ENCODE results near the gene KAT2A. TPM values are rescaled to one million over a fixed set of nuclear protein-coding genes. Genes with fewer than 3 reads are reported as not detected.
A peak's percentile ranks its signal among the peaks of the same experiment; 100 is the strongest.
"Not testable (repeated sequence)": the region's sequence is repeated elsewhere in the genome, so short reads cannot be mapped to it uniquely, and the experiment has no call there.

KAT2A gene
- total RNA-seq, 6 experiments from 2014 or later: 21.5 to 36.2 (median 25.3) TPM

- DNase-seq: no peak
- H3K4me3 Mint-ChIP-seq: peak overlapping the region; percentile 93
Measured at GRCh38 chr17:42153919-42154742, 33.0 kb upstream of the KAT2A start.

DNA sequence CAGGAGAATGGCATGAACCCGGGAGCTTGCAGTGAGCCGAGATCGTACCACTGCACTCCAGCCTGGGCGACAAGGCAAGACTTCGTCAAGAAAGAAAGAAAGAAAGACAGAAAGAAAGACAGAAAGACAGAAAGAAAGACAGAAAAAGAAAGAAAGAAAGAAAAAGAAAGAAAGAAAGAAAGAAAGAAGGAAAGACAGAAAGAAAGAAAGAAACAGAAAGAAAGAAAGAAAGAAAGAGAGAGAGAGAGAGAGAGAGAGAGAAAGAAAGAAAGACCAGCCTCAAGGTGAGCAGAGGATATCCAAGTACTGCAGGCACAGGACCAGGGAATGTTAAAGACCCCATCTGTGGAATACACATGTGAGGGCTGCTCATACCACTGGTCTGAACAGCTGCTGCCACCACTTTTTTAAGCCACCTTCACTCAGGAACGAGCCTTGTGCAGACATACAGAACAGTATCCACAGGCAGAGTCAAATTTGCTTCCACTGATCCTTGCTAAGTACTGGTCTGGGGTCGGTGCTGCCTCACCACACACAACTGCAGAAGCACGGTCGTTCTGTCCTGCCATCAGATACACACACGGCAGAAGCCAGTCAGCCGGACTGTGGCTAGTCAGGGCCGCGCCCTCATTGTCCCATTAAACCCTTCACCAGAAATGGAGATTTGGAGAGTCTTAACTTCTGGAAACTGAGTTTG, 25.9 kb upstream of the KAT2A start:
- Mint-ChIP-seq H3K27ac (no peak overlapping the region), H3K4me1 (ENCODE audit: low read depth) (peaks cover 23% of the 10 kb centered on the region), H3K36me3 (ENCODE audit: low read depth) (peaks cover 13% of the 10 kb centered on the region; the same call in 1 of the 2 replicates), H3K27me3 (ENCODE audit: insufficient read depth) (peaks cover 4% of the 10 kb centered on the region), H3K9me3 (no peaks in the 10 kb centered on the region), H3K4me3 (no peak overlapping the region)
- DNase-seq: no peak
- TF ChIP-seq, protein P1, sequence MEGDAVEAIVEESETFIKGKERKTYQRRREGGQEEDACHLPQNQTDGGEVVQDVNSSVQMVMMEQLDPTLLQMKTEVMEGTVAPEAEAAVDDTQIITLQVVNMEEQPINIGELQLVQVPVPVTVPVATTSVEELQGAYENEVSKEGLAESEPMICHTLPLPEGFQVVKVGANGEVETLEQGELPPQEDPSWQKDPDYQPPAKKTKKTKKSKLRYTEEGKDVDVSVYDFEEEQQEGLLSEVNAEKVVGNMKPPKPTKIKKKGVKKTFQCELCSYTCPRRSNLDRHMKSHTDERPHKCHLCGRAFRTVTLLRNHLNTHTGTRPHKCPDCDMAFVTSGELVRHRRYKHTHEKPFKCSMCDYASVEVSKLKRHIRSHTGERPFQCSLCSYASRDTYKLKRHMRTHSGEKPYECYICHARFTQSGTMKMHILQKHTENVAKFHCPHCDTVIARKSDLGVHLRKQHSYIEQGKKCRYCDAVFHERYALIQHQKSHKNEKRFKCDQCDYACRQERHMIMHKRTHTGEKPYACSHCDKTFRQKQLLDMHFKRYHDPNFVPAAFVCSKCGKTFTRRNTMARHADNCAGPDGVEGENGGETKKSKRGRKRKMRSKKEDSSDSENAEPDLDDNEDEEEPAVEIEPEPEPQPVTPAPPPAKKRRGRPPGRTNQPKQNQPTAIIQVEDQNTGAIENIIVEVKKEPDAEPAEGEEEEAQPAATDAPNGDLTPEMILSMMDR (IDR thresholded peaks at IDR 0.05): no peak

More at GRCh38 chr17:42153919-42154742, 33.0 kb upstream of the KAT2A start:
- TF ChIP-seq, protein P1 (IDR thresholded peaks at IDR 0.05): no peak
- peaks cover 28% of the 10 kb centered on the region for H3K4me1 Mint-ChIP-seq (ENCODE audit: low read depth)
- peak overlapping the region; percentile 88 for H3K27ac Mint-ChIP-seq
- no peaks in the 10 kb centered on the region for H3K9me3 Mint-ChIP-seq
- no peaks in the 10 kb centered on the region for H3K27me3 Mint-ChIP-seq (ENCODE audit: insufficient read depth)
- 0 out of 2 replicates have a peak, but pooled peaks cover 10% of the 10 kb centered on the region for H3K36me3 Mint-ChIP-seq (ENCODE audit: low read depth)

DNA sequence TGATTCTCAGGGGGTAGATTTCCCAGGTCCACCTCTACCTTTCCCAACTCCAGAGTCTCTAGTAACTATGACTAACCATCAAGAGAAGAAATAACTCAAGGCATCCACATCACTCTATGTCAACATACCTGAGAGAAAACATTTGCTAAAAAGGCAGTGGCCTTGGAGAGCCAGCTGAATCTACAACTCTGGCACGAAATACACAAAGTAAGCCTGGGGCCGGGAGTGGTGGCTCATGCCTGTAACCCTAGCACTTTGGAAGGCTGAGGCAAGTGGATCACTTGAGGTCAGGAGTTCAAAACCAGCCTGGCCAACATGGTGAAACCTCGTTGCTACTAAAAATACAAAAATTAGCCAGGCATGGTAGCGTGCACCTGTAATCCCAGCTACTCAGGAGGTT, 22.0 kb upstream of the KAT2A start:
- not testable (repeated sequence) for H3K27me3 Mint-ChIP-seq (ENCODE audit: insufficient read depth); DNase-seq; H3K36me3 Mint-ChIP-seq (ENCODE audit: low read depth); H3K9me3 Mint-ChIP-seq
- peaks cover 31% of the 10 kb centered on the region for H3K4me1 Mint-ChIP-seq (ENCODE audit: low read depth)
- peak overlapping the region; percentile 68; the same call in 1 of the 2 replicates for H3K4me3 Mint-ChIP-seq
- H3K27ac Mint-ChIP-seq: peak overlapping the region; percentile 90

GRCh38 chr17:42142371-42142896, 21.3 kb upstream of the KAT2A start:
- peak overlapping the region; percentile 68 for H3K4me3 Mint-ChIP-seq
- no peaks in the 10 kb centered on the region for H3K9me3 Mint-ChIP-seq
- peak overlapping the region; percentile 90 for H3K27ac Mint-ChIP-seq
- H3K4me1 Mint-ChIP-seq (ENCODE audit: low read depth): peaks cover 31% of the 10 kb centered on the region
- TF ChIP-seq, protein P1 (IDR thresholded peaks at IDR 0.05): no peak
- H3K27me3 Mint-ChIP-seq (ENCODE audit: insufficient read depth): peaks cover 4% of the 10 kb centered on the region
- peak; percentile 88 for DNase-seq
- H3K36me3 Mint-ChIP-seq (ENCODE audit: low read depth): peaks cover 6% of the 10 kb centered on the region; the same call in 1 of the 2 replicates

- TF ChIP-seq, protein P1 (IDR thresholded peaks at IDR 0.05): no peak
- Mint-ChIP-seq H3K9me3 (no peaks in the 10 kb centered on the region), H3K27me3 (ENCODE audit: insufficient read depth) (peaks cover under 1% of the 10 kb centered on the region), H3K27ac (peak overlapping the region; percentile 90), H3K4me3 (peak overlapping the region; percentile 68; the same call in 1 of the 2 replicates), H3K4me1 (ENCODE audit: low read depth) (peaks cover 35% of the 10 kb centered on the region), H3K36me3 (ENCODE audit: low read depth) (peaks cover 5% of the 10 kb centered on the region; the same call in 1 of the 2 replicates)
- DNase-seq: no peak
Measured at GRCh38 chr17:42141382-42141781, 20.2 kb upstream of the KAT2A start.

DNA sequence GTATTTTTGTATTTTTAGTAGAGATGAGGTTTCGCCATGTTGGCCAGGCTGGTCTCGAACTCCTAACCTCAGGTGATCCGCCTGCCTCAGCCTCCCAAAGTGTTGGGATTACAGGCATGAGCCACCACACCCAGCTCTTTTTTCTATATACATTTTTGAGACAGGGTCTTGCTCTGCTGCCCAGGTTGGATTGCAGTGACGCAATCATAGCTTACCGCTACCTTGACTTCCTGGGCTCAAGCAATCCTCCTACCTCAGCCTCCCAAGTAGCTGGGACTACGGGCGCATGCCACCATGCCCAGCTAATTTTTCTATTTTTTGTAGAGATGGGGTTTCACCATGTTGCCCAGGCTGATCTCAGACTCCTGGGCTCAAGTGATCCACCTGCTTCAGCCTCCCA, 19.5 kb upstream of the KAT2A start:
- H3K4me1 Mint-ChIP-seq (ENCODE audit: low read depth): peaks cover 42% of the 10 kb centered on the region
- not testable (repeated sequence) for H3K27me3 Mint-ChIP-seq (ENCODE audit: insufficient read depth); H3K36me3 Mint-ChIP-seq (ENCODE audit: low read depth); H3K9me3 Mint-ChIP-seq; DNase-seq; H3K4me3 Mint-ChIP-seq
- peak overlapping the region; percentile 90; the same call in 1 of the 2 replicates for H3K27ac Mint-ChIP-seq

All from HFFc6 (cell line).